Natural killer cell (primary cell): ENCODE data around the gene FAM184B. TPM values are rescaled to one million over a fixed set of nuclear protein-coding genes. Genes with fewer than 3 reads are reported as not detected.

Experiments
- ATAC-seq, 3 donors: fragments of 150-1000 bp in 2 of 3; fragments of 200-7000 bp in 1 of 3; cut with Tn5 transposase; 1 replicate in 1 of 3; 2 replicates in 2 of 3; pipeline ENCODE4 v1.10.0; 2021; ENCODE audit warnings: mild to moderate bottlenecking in 2 of 3, moderate library complexity in 2 of 3
- DNase-seq, 2 donors: peaks; one replicate each; pipeline versions ENCODE4 v3.0.0 to v3.0.0-alpha.2; 2013 to 2021; ENCODE audit warnings: mixed read lengths in 1 of 2
- H3K27ac ChIP-seq: one replicate; pipeline ENCODE4 v1.5.1; 2013; ENCODE audit warnings: mild to moderate bottlenecking, low read length
- H3K27me3 ChIP-seq: one replicate; pipeline ENCODE4 v1.6.1; 2013; ENCODE audit warnings: low read length; ENCODE audit not compliant: control insufficient read depth, insufficient read depth
- H3K36me3 ChIP-seq: one replicate; pipeline ENCODE4 v1.6.1; 2013; ENCODE audit warnings: low read length; ENCODE audit not compliant: control insufficient read depth, insufficient read depth
- H3K4me1 ChIP-seq: one replicate; pipeline ENCODE4 v1.6.1; 2013; ENCODE audit warnings: low read length; ENCODE audit not compliant: control insufficient read depth, insufficient read depth
- H3K4me3 ChIP-seq: one replicate; pipeline ENCODE4 v1.5.1; 2013; ENCODE audit warnings: low read length
- H3K9me3 ChIP-seq: one replicate; pipeline ENCODE4 v1.6.1; 2013; ENCODE audit warnings: low read length; ENCODE audit not compliant: control insufficient read depth, insufficient read depth
- H3K27ac Mint-ChIP-seq, 2 donors: one replicate each; pipeline ENCODE4 v1.8.0; 2022; ENCODE audit warnings: mild to moderate bottlenecking in 2 of 2, mixed read lengths in 2 of 2, moderate library complexity in 1 of 2
- H3K27me3 Mint-ChIP-seq, 2 donors: one replicate each; pipeline ENCODE4 v1.8.0; 2022; ENCODE audit warnings: low read depth in 2 of 2, mixed read lengths in 2 of 2
- H3K36me3 Mint-ChIP-seq: one replicate; pipeline ENCODE4 v1.8.0; 2022; ENCODE audit warnings: mixed read lengths
- H3K4me1 Mint-ChIP-seq, 2 donors: one replicate each; pipeline ENCODE4 v1.8.0; 2022; ENCODE audit warnings: mixed read lengths in 2 of 2
- H3K4me3 Mint-ChIP-seq: one replicate; pipeline ENCODE4 v1.8.0; 2022; ENCODE audit warnings: mild to moderate bottlenecking, moderate library complexity, mixed read lengths
- H3K9me3 Mint-ChIP-seq, 2 donors: one replicate each; pipeline ENCODE4 v1.8.0; 2022; ENCODE audit warnings: mixed read lengths in 2 of 2
- CTCF ChIP-seq: fragments of 200-600 bp; IDR thresholded peaks from one replicate; pipeline ENCODE4 v1.8.0; 2022; ENCODE audit warnings: antibody characterized with exemption
- WGBS: methylation state at CpG from one replicate; pipeline ENCODE4 v1.1.7; 2013; ENCODE audit warnings: missing lambda C conversion rate; ENCODE audit not compliant: insufficient coverage; 5-methylcytosine and 5-hydroxymethylcytosine counted together
- intact Hi-C: fragments of 100-400 bp; cut with micrococcal nuclease; formaldehyde crosslinking; loops from one replicate; pipeline ENCODE4 v1.14.2; 2022
- total RNA-seq, 4 donors: library from RNA; stranded (reverse); fragments of 120-200 nt in 1 of 4; gene quantifications; one replicate each; pipeline versions ENCODE4 v1.2.3 to v1.2.4, GENCODE V29; 2013 to 2022

FAM184B gene
- total RNA-seq, 3 donors from 2014 or later (not counting 1 experiment from before 2014, with no cell fraction given) = 0.05 TPM; not detected in 2

- H3K4me3 ChIP-seq = no peak overlapping the region
- no peaks in the 10 kb centered on the region for H3K4me1 Mint-ChIP-seq
- no peak overlapping the region for H3K27ac ChIP-seq
- no peaks in the 10 kb centered on the region for H3K4me1 ChIP-seq
- no peak overlapping the region for H3K27ac Mint-ChIP-seq
- peaks cover 6 to 16% of the 10 kb centered on the region in 2 donors for H3K27me3 Mint-ChIP-seq
- DNase-seq (no peak), ATAC-seq (no peak)
- no peaks in the 10 kb centered on the region for H3K36me3 Mint-ChIP-seq
- H3K9me3 ChIP-seq = no peaks in the 10 kb centered on the region
- no peaks in the 10 kb centered on the region for H3K36me3 ChIP-seq
- TF ChIP-seq CTCF = no peak
- 31% methylated on average over 1 of the region's 5 CpGs for WGBS
- H3K4me3 Mint-ChIP-seq = no peak overlapping the region
- H3K27me3 ChIP-seq = no peaks in the 10 kb centered on the region
- no peaks in the 10 kb centered on the region for H3K9me3 Mint-ChIP-seq
- intact Hi-C loops = no loop called here
These were observed 100.7 kb downstream of the FAM184B start for GRCh38 chr4:17680559-17681280.

GRCh38 chr4:17670423-17670822 lies 111.0 kb downstream of the FAM184B start:
- no peak overlapping the region for H3K4me3 ChIP-seq
- Mint-ChIP-seq H3K36me3 (peaks cover 13% of the 10 kb centered on the region), H3K27me3 (peaks cover 8 to 34% of the 10 kb centered on the region in 2 donors), H3K4me3 (no peak overlapping the region), H3K27ac (no peak overlapping the region), H3K9me3 (peaks cover 0 to 3% of the 10 kb centered on the region in 2 donors), H3K4me1 (no peaks in the 10 kb centered on the region)
- DNase-seq (no peak), ATAC-seq (no peak)
- intact Hi-C loops = no loop called here
- TF ChIP-seq CTCF = no peak
- H3K27ac ChIP-seq = no peak overlapping the region
- H3K36me3 ChIP-seq = no peaks in the 10 kb centered on the region
- H3K9me3 ChIP-seq = no peaks in the 10 kb centered on the region
- H3K27me3 ChIP-seq = no peaks in the 10 kb centered on the region
- H3K4me1 ChIP-seq = no peaks in the 10 kb centered on the region

- Histone ChIP-seq H3K27ac (no peak overlapping the region), H3K36me3 (no peaks in the 10 kb centered on the region), H3K9me3 (no peaks in the 10 kb centered on the region), H3K27me3 (no peaks in the 10 kb centered on the region), H3K4me3 (no peak overlapping the region), H3K4me1 (peaks cover 6% of the 10 kb centered on the region)
- TF ChIP-seq CTCF = no peak
- Mint-ChIP-seq H3K27me3 (peaks cover 8 to 26% of the 10 kb centered on the region in 2 donors), H3K4me1 (peaks cover 9 to 10% of the 10 kb centered on the region in 2 donors), H3K9me3 (peaks cover 0 to 3% of the 10 kb centered on the region in 2 donors), H3K27ac (no peak overlapping the region), H3K36me3 (peaks cover 13% of the 10 kb centered on the region), H3K4me3 (no peak overlapping the region)
- whole genome bisulfite sequencing = 88% methylated on average over 3 of the region's 3 CpGs
- ATAC-seq (no peak), DNase-seq (no peak)
- intact Hi-C loops = no loop called here
These were observed 113.7 kb downstream of the FAM184B start for GRCh38 chr4:17667653-17668201.
